Loucy (cell line): ENCODE measurements around the gene PABPN1L.

Source experiments
- H2AFZ ChIP-seq: fragments of 200-600 bp; sonication (generic); 2 replicates; pipeline ENCODE4 v1.6.0; 2016; ENCODE audit warnings: antibody characterized with exemption, mild to moderate bottlenecking, low read length, moderate library complexity
- H3F3A ChIP-seq: fragments of 200-600 bp; 2 replicates; pipeline ENCODE4 v1.6.0; 2016; ENCODE audit warnings: antibody characterized with exemption, low read depth, mild to moderate bottlenecking
- H3K27me3 ChIP-seq: fragments of 200-600 bp; sonication (generic); 2 replicates; pipeline ENCODE4 v1.6.1; 2014; ENCODE audit warnings: low read length, mild to moderate bottlenecking; ENCODE audit not compliant: insufficient read depth, poor library complexity, severe bottlenecking
- H3K36me3 ChIP-seq: fragments of 200-600 bp; sonication (generic); 2 replicates; pipeline ENCODE4 v1.6.1; 2016; ENCODE audit warnings: low read length; ENCODE audit not compliant: insufficient read depth
- H3K4me1 ChIP-seq: fragments of 200-600 bp; sonication (generic); 2 replicates; pipeline ENCODE4 v1.5.1; 2014; ENCODE audit warnings: low read length, mild to moderate bottlenecking; ENCODE audit not compliant: insufficient read depth, poor library complexity, severe bottlenecking
- H3K4me2 ChIP-seq: fragments of 200-600 bp; sonication (generic); 2 replicates; pipeline ENCODE4 v1.6.0; 2014; ENCODE audit warnings: antibody characterized with exemption, low read length, low read depth, mild to moderate bottlenecking; ENCODE audit not compliant: poor library complexity, severe bottlenecking
- H3K4me3 ChIP-seq: fragments of 200-600 bp; sonication (generic); 2 replicates; pipeline ENCODE4 v1.5.1; 2014; ENCODE audit warnings: low read length, mild to moderate bottlenecking, mixed read lengths; ENCODE audit not compliant: poor library complexity, severe bottlenecking
- H3K79me2 ChIP-seq: fragments of 200-600 bp; sonication (generic); 2 replicates; pipeline ENCODE4 v1.6.1; 2014; ENCODE audit warnings: low read length; ENCODE audit not compliant: insufficient read depth
- H3K9ac ChIP-seq: fragments of 200-600 bp; sonication (generic); 2 replicates; pipeline ENCODE4 v1.6.0; 2014; ENCODE audit warnings: mild to moderate bottlenecking, low read depth, low read length, moderate library complexity; ENCODE audit not compliant: poor library complexity, severe bottlenecking
- H3K9me2 ChIP-seq: fragments of 200-600 bp; sonication (generic); replicated peaks from 2 replicates; pipeline ENCODE4 v1.6.1; 2016; ENCODE audit warnings: low read depth, low read length, mixed read lengths
- H3K9me3 ChIP-seq: fragments of 200-600 bp; sonication (generic); 2 replicates; pipeline ENCODE4 v1.6.1; 2014; ENCODE audit warnings: mild to moderate bottlenecking, antibody characterized with exemption, low read length, low read depth; ENCODE audit not compliant: insufficient read depth
- H4K20me1 ChIP-seq: fragments of 200-600 bp; sonication (generic); 2 replicates; pipeline ENCODE4 v1.6.0; 2014; ENCODE audit warnings: antibody characterized with exemption, low read length, mild to moderate bottlenecking; ENCODE audit not compliant: insufficient read depth, poor library complexity, severe bottlenecking
- CTCF ChIP-seq: fragments of 200-600 bp; sonication (generic); conservative IDR thresholded peaks from 2 replicates; pipeline ENCODE4 v1.5.1; 2014; ENCODE audit warnings: mild to moderate bottlenecking, antibody characterized with exemption, low read length
- EZH2phosphoT487 ChIP-seq: fragments of 200-600 bp; IDR thresholded peaks from 2 replicates; pipeline ENCODE4 v1.6.1; 2018; ENCODE audit warnings: antibody characterized with exemption, mild to moderate bottlenecking, moderate library complexity, borderline replicate concordance

Gene PABPN1L

GRCh38 chr16:88905563-88905962 lies 39.1 kb upstream of the PABPN1L start:
- Histone ChIP-seq H3F3A (no peaks in the 10 kb centered on the region), H3K27me3 (no peaks in the 10 kb centered on the region), H3K4me2 (no peak overlapping the region), H4K20me1 (peaks cover 51% of the 10 kb centered on the region), H3K4me3 (no peak overlapping the region), H3K9me3 (no peaks in the 10 kb centered on the region), H3K9me2 (no peaks in the 10 kb centered on the region), H3K36me3 (peaks cover 12% of the 10 kb centered on the region; the same call in 1 of the 2 replicates), H3K79me2 (peaks cover 64% of the 10 kb centered on the region; the same call in 1 of the 2 replicates), H3K9ac (no peak overlapping the region), H2AFZ (no peak overlapping the region), H3K4me1 (no peaks in the 10 kb centered on the region)
- TF ChIP-seq CTCF (no peak), EZH2phosphoT487 (no peak)

- Histone ChIP-seq H3K4me3 (no peak overlapping the region), H3K36me3 (peaks cover 19% of the 10 kb centered on the region; the same call in 1 of the 2 replicates), H2AFZ (no peak overlapping the region), H3K9me2 (no peaks in the 10 kb centered on the region), H3K9ac (no peak overlapping the region), H3K9me3 (no peaks in the 10 kb centered on the region), H3K27me3 (no peaks in the 10 kb centered on the region), H4K20me1 (peaks cover 51% of the 10 kb centered on the region), H3K79me2 (peaks cover 56% of the 10 kb centered on the region; the same call in 1 of the 2 replicates), H3K4me1 (no peaks in the 10 kb centered on the region), H3K4me2 (no peak overlapping the region), H3F3A (no peaks in the 10 kb centered on the region)
- TF ChIP-seq EZH2phosphoT487 (no peak), CTCF (no peak)
These were observed 38.4 kb upstream of the PABPN1L start for GRCh38 chr16:88904676-88905365.

GRCh38 chr16:88903267-88903666 lies 36.8 kb upstream of the PABPN1L start:
- H3K9me3 ChIP-seq = no peaks in the 10 kb centered on the region
- no peak overlapping the region for H2AFZ ChIP-seq
- H3F3A ChIP-seq = no peaks in the 10 kb centered on the region
- H3K4me3 ChIP-seq = no peak overlapping the region
- H3K36me3 ChIP-seq = peaks cover 26% of the 10 kb centered on the region; the same call in 1 of the 2 replicates
- H3K4me1 ChIP-seq = no peaks in the 10 kb centered on the region
- no peak overlapping the region for H3K4me2 ChIP-seq
- TF ChIP-seq EZH2phosphoT487 (no peak), CTCF (no peak)
- H3K79me2 ChIP-seq = peaks cover 41% of the 10 kb centered on the region; the same call in 1 of the 2 replicates
- no peak overlapping the region for H3K9ac ChIP-seq
- H4K20me1 ChIP-seq = peaks cover 43% of the 10 kb centered on the region
- H3K27me3 ChIP-seq = no peaks in the 10 kb centered on the region
- H3K9me2 ChIP-seq = no peaks in the 10 kb centered on the region
